H1 (cell line): ENCODE results near the gene SPC25. TPM values are rescaled to one million over a fixed set of nuclear protein-coding genes. Genes with fewer than 3 reads are reported as not detected.

Experiments used
- CTCF ChIA-PET: fragments of 300-600 bp; sonication (Branson Sonifier 250); formaldehyde crosslinking; loops from one replicate; lab custom pipeline; 2021; ENCODE audit not compliant: partially characterized antibody; lab: Charles Lee
- POLR2A ChIA-PET: fragments of 300-600 bp; sonication (Branson Sonifier 250); formaldehyde crosslinking; loops from one replicate; lab custom pipeline; 2021; ENCODE audit warnings: inconsistent platforms; ENCODE audit not compliant: partially characterized antibody; lab: Charles Lee
- DNase-seq, 2 experiments: peaks; one replicate each; pipeline versions ENCODE4 v3.0.0 to v3.0.0-alpha.2; 2010 to 2022; ENCODE audit warnings: low spot score in 2 of 2, low read depth in 1 of 2, mixed read lengths in 1 of 2
- FAIRE-seq: peaks from 2 replicates; lab custom pipeline; 2011; peaks lifted over from hg19 to GRCh38; lab: Jason Lieb, UNC
- H2AFZ ChIP-seq: 2 replicates; pipeline ENCODE4 v1.8.1; 2012; ENCODE audit warnings: low read length, inconsistent platforms
- H2AK5ac ChIP-seq: 2 replicates; pipeline ENCODE4 v1.6.1; 2013; ENCODE audit warnings: low read depth, low read length
- H2BK120ac ChIP-seq: replicated peaks from 2 replicates; pipeline ENCODE3; 2013; ENCODE audit warnings: low read depth, low read length, inconsistent platforms
- H2BK12ac ChIP-seq: 2 replicates; pipeline ENCODE4 v1.6.1; 2013; ENCODE audit warnings: low read depth, low read length
- H2BK15ac ChIP-seq: 2 replicates; pipeline ENCODE4 v1.6.1; 2013; ENCODE audit warnings: low read length
- H2BK20ac ChIP-seq: 2 replicates; pipeline ENCODE4 v1.6.1; 2013; ENCODE audit warnings: low read length
- H2BK5ac ChIP-seq: 2 replicates; pipeline ENCODE4 v1.6.1; 2013; ENCODE audit warnings: low read depth, low read length
- H3K14ac ChIP-seq: 2 replicates; pipeline ENCODE4 v1.6.1; 2013; ENCODE audit warnings: inconsistent platforms; ENCODE audit not compliant: insufficient read length
- H3K18ac ChIP-seq: 2 replicates; pipeline ENCODE4 v1.6.1; 2013; ENCODE audit warnings: low read length; ENCODE audit errors: extremely low read depth
- H3K23ac ChIP-seq: 2 replicates; pipeline ENCODE4 v1.6.1; 2013; ENCODE audit warnings: inconsistent platforms; ENCODE audit not compliant: insufficient read length
- H3K23me2 ChIP-seq: 2 replicates; pipeline ENCODE4 v1.6.1; 2013; ENCODE audit warnings: low read depth, low read length
- H3K27ac ChIP-seq: 2 replicates; pipeline ENCODE4 v1.6.1; 2011; ENCODE audit warnings: low read depth, low read length, inconsistent platforms
- H3K27me3 ChIP-seq, 4 experiments: replicated peaks in 1 of 4; 1 replicate in 1 of 4; 2 replicates in 3 of 4; pipeline versions ENCODE4 v1.6.1 to v1.8.1; 2011 to 2013; ENCODE audit warnings: low read length in 3 of 4, mild to moderate bottlenecking in 3 of 4, inconsistent platforms in 2 of 4, mixed read lengths in 2 of 4, moderate library complexity in 1 of 4; ENCODE audit not compliant: control insufficient read depth in 3 of 4, insufficient read depth in 3 of 4; ENCODE audit errors: extremely low read depth in 1 of 4
- H3K36me3 ChIP-seq, 4 experiments: 2 replicates each; pipeline versions ENCODE4 v1.6.1 to v1.8.1; 2011 to 2013; ENCODE audit warnings: mild to moderate bottlenecking in 4 of 4, low read length in 3 of 4, moderate library complexity in 2 of 4, control low read depth in 1 of 4, inconsistent platforms in 1 of 4; ENCODE audit not compliant: insufficient read depth in 4 of 4, control insufficient read depth in 2 of 4
- H3K4ac ChIP-seq: replicated peaks from 2 replicates; pipeline ENCODE3; 2013; ENCODE audit warnings: low read length, low read depth, mixed read lengths, inconsistent platforms; ENCODE audit not compliant: insufficient read length
- H3K4me1 ChIP-seq, 4 experiments: replicated peaks in 1 of 4; 1 replicate in 1 of 4; 2 replicates in 3 of 4; pipeline versions ENCODE4 v1.6.1 to v1.8.1; 2011 to 2013; ENCODE audit warnings: low read length in 3 of 4, inconsistent platforms in 2 of 4, mixed read lengths in 1 of 4; ENCODE audit not compliant: insufficient read depth in 4 of 4, control insufficient read depth in 3 of 4
- H3K4me2 ChIP-seq, 2 experiments: 2 replicates each; pipeline versions ENCODE4 v1.6.1 to v1.8.1; 2011 to 2013; ENCODE audit warnings: low read depth in 2 of 2, low read length in 2 of 2, control low read depth in 1 of 2, inconsistent platforms in 1 of 2, mild to moderate bottlenecking in 1 of 2; ENCODE audit not compliant: insufficient read depth in 1 of 2
- H3K4me3 ChIP-seq, 4 experiments: fragments of 200-600, 300-600 bp in 1 of 4; sonication (generic), shearing (Covaris generic), sonication (Bioruptor Twin) in 1 of 4; 2 replicates each; pipeline versions ENCODE4 v1.5.1 to v1.8.1; 2011 to 2016; ENCODE audit warnings: low read length in 4 of 4, low read depth in 3 of 4, control low read depth in 2 of 4, inconsistent platforms in 2 of 4, mild to moderate bottlenecking in 2 of 4, mixed read lengths in 1 of 4, moderate library complexity in 1 of 4; ENCODE audit not compliant: insufficient read depth in 2 of 4; ENCODE audit errors: extremely low read depth in 1 of 4
- H3K56ac ChIP-seq: replicated peaks from 2 replicates; pipeline ENCODE3; 2013; ENCODE audit warnings: low read depth, mild to moderate bottlenecking, mixed read lengths, low read length, inconsistent platforms; ENCODE audit not compliant: insufficient read length
- H3K79me1 ChIP-seq: 2 replicates; pipeline ENCODE4 v1.6.1; 2013; ENCODE audit warnings: low read depth, low read length, control low read depth
- H3K79me2 ChIP-seq, 2 experiments: 2 replicates each; pipeline versions ENCODE4 v1.6.1 to v1.8.1; 2012 to 2013; ENCODE audit warnings: low read length in 2 of 2, mild to moderate bottlenecking in 2 of 2, inconsistent platforms in 1 of 2; ENCODE audit not compliant: insufficient read depth in 2 of 2, control insufficient read depth in 1 of 2
- H3K9ac ChIP-seq, 4 experiments: replicated peaks in 1 of 4; 1 replicate in 1 of 4; 2 replicates in 3 of 4; pipeline versions ENCODE4 v1.6.1 to v1.8.1; 2011 to 2013; ENCODE audit warnings: low read depth in 3 of 4, low read length in 3 of 4, control low read depth in 2 of 4, mild to moderate bottlenecking in 2 of 4, moderate library complexity in 2 of 4, inconsistent platforms in 1 of 4; ENCODE audit errors: extremely low read depth in 1 of 4
- H3K9me3 ChIP-seq, 2 experiments: 2 replicates each; pipeline versions ENCODE4 v1.6.1 to v1.8.1; 2012 to 2013; ENCODE audit warnings: mild to moderate bottlenecking in 2 of 2, moderate library complexity in 2 of 2, control low read depth in 1 of 2, inconsistent platforms in 1 of 2, low read depth in 1 of 2, low read length in 1 of 2, mixed read lengths in 1 of 2; ENCODE audit not compliant: insufficient read depth in 2 of 2
- H4K20me1 ChIP-seq, 2 experiments: replicated peaks in 1 of 2; 2 replicates each; pipeline versions ENCODE3 to v1.8.1; 2011 to 2013; ENCODE audit warnings: inconsistent platforms in 2 of 2, low read length in 2 of 2, mild to moderate bottlenecking in 1 of 2; ENCODE audit not compliant: insufficient read depth in 2 of 2, control insufficient read depth in 1 of 2
- H4K5ac ChIP-seq: 2 replicates; pipeline ENCODE4 v1.6.1; 2013; ENCODE audit warnings: low read length, low read depth, mixed read lengths, inconsistent platforms; ENCODE audit not compliant: insufficient read length
- H4K8ac ChIP-seq: 2 replicates; pipeline ENCODE4 v1.8.0; 2013; ENCODE audit warnings: mild to moderate bottlenecking, moderate library complexity, low read length, inconsistent platforms; ENCODE audit not compliant: insufficient read depth; ENCODE audit errors: extremely low read depth
- H4K91ac ChIP-seq: replicated peaks from 2 replicates; pipeline ENCODE3; 2013; ENCODE audit warnings: low read length, mixed read lengths, inconsistent platforms; ENCODE audit not compliant: insufficient read length
- CHD1 ChIP-seq: IDR thresholded peaks from 2 replicates; pipeline ENCODE4 v1.6.1; 2012; ENCODE audit warnings: low read depth, low read length, improper control_type of control experiment
- JUN ChIP-seq: IDR thresholded peaks from 2 replicates; pipeline ENCODE4 v1.6.1; 2011; ENCODE audit warnings: low read depth, mild to moderate bottlenecking, improper control_type of control experiment, low read length
- KDM1A ChIP-seq: fragments of 200-600, 300-600 bp; sonication (generic); IDR thresholded peaks from 2 replicates; pipeline ENCODE4 v1.7.1; 2016; ENCODE audit warnings: mild to moderate bottlenecking, low read length, borderline replicate concordance
- NRF1 ChIP-seq: IDR thresholded peaks from 2 replicates; pipeline ENCODE4 v1.6.1; 2011; ENCODE audit warnings: mild to moderate bottlenecking, low read depth, low read length, improper control_type of control experiment
- PHF8 ChIP-seq: fragments of 200-600 bp; sonication (generic); conservative IDR thresholded peaks from 2 replicates; pipeline ENCODE4 v1.7.1; 2012; ENCODE audit warnings: low read depth, mild to moderate bottlenecking, inconsistent platforms, low read length, moderate library complexity
- RBBP5 ChIP-seq: IDR thresholded peaks from 2 replicates; pipeline ENCODE4 v1.7.1; 2012; ENCODE audit warnings: low read depth, mild to moderate bottlenecking, inconsistent platforms, low read length, moderate library complexity, borderline replicate concordance
- SIRT6 ChIP-seq: IDR thresholded peaks from one replicate; pipeline ENCODE4 v1.7.1; 2012; ENCODE audit warnings: low read length, inconsistent platforms
- SP1 ChIP-seq: IDR thresholded peaks from 2 replicates; pipeline ENCODE4 v1.6.1; 2011; ENCODE audit warnings: low read depth, low read length
- SP2 ChIP-seq: IDR thresholded peaks from 2 replicates; pipeline ENCODE4 v1.6.1; 2012; ENCODE audit warnings: mild to moderate bottlenecking, low read length, inconsistent platforms
- SRF ChIP-seq: IDR thresholded peaks from 2 replicates; pipeline ENCODE4 v1.6.1; 2011; ENCODE audit warnings: mild to moderate bottlenecking, low read depth, low read length, moderate library complexity
- TBP ChIP-seq: IDR thresholded peaks from 2 replicates; pipeline ENCODE4 v1.6.1; 2011; ENCODE audit warnings: low read depth, low read length, improper control_type of control experiment
- WGBS, 2 experiments: shearing (Covaris generic) in 1 of 2; methylation state at CpG; one replicate each; pipeline versions ENCODE4 v1.1.6 to v1.1.7; 2013 to 2015; ENCODE audit warnings: low lambda C conversion rate in 2 of 2, mixed read lengths in 2 of 2, inconsistent platforms in 1 of 2, low coverage in 1 of 2, missing lambda C conversion rate in 1 of 2; ENCODE audit not compliant: insufficient replicate concordance in 2 of 2, insufficient coverage in 1 of 2, insufficient read length in 1 of 2; ENCODE audit errors: extremely low coverage in 1 of 2, missing lambda C conversion rate in 1 of 2; 5-methylcytosine and 5-hydroxymethylcytosine counted together
- polyA plus RNA-seq, 7 experiments: library from polyadenylated mRNA; depleted of rRNA in 3 of 7; stranded (reverse) in 5 of 7; unstranded in 2 of 7; fragments of >200 nt in 5 of 7; fragments of 200-250 nt in 2 of 7; gene quantifications; 1 replicate in 5 of 7; 2 replicates in 1 of 7; 4 replicates in 1 of 7; pipeline versions ENCODE4 v1.2.1 to v1.2.3, GENCODE V29; 2011 to 2013; ENCODE audit warnings: missing spikeins in 2 of 7, mixed read lengths in 2 of 7
- total RNA-seq: library from RNA; stranded (reverse); fragmentation: NEBNext Ultra II Directional; extraction: Animal tissue kit (Norgen Biotek cat#: 25700); gene quantifications from 2 replicates; pipeline ENCODE4 v1.2.1, GENCODE V29; 2021
- TF ChIP-seq, protein P1 (sequence below), 3 experiments: IDR thresholded peaks; 1 replicate in 2 of 3; 2 replicates in 1 of 3; pipeline versions ENCODE4 v1.5.1 to v1.6.1; 2011; ENCODE audit warnings: low read length in 3 of 3, mild to moderate bottlenecking in 3 of 3, inconsistent platforms in 2 of 3, low read depth in 1 of 3, moderate library complexity in 1 of 3; ENCODE audit not compliant: insufficient read depth in 1 of 3; ENCODE audit errors: control extremely low read depth in 1 of 3

The SPC25 gene
- total and polyA plus RNA-seq, 2 of the 8 experiments (the other 6 are each of a cell fraction or from before 2014, with no cell fraction given) = 21.0 to 34.7 TPM

DNA sequence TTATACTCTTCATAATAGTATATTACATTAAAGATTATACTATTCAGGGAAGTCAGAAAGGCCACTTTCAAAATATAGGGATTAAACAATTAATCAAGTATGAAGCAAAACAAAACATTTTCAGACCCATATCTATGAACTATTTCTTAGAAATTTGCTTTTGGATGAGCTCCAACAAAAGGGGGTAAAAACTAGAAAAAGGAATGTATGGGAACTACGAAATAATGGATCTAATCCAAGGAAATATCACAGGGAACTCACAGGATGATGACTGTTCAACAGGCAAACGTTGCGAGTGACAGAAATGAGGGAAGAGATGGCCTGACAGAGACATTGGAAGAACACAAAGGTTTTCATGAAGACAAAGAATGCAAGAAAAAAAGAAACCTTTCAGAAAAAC lies 38.8 kb upstream of the SPC25 start:
- Histone ChIP-seq H4K20me1 (peaks cover 0 to 1% of the 10 kb centered on the region in 2 experiments), H3K56ac (no peak overlapping the region), H2BK15ac (no peak overlapping the region), H3K4me3 (no peak overlapping the region), H3K18ac (no peak overlapping the region), H3K27ac (no peak overlapping the region), H3K79me2 (no peaks in the 10 kb centered on the region), H2BK20ac (no peak overlapping the region), H3K23me2 (no peaks in the 10 kb centered on the region), H3K27me3 (no peaks in the 10 kb centered on the region), H3K4me1 (no peaks in the 10 kb centered on the region), H3K14ac (no peak overlapping the region), H4K91ac (no peak overlapping the region), H2BK12ac (no peak overlapping the region), H3K4ac (no peak overlapping the region), H2AK5ac (no peak overlapping the region), H2AFZ (no peak overlapping the region), H4K8ac (no peak overlapping the region), H2BK5ac (no peak overlapping the region), H3K4me2 (no peak overlapping the region), H3K23ac (no peak overlapping the region), H4K5ac (no peak overlapping the region), H2BK120ac (no peak overlapping the region), H3K79me1 (no peaks in the 10 kb centered on the region), H3K9ac (peak overlapping the region in 1 of 4 experiments; percentile 34; a peak in 1 of 7 replicates), H3K36me3 (no peaks in the 10 kb centered on the region), H3K9me3 (no peaks in the 10 kb centered on the region)
- ChIA-PET POLR2A (no interaction called here), CTCF (no interaction called here)
- TF ChIP-seq KDM1A (no peak), RBBP5 (no peak), SP2 (no peak), PHF8 (no peak), SP1 (no peak), TBP (no peak), SRF (no peak), SIRT6 (no peak), CHD1 (no peak), JUN (no peak), NRF1 (no peak)
- TF ChIP-seq, protein P1, sequence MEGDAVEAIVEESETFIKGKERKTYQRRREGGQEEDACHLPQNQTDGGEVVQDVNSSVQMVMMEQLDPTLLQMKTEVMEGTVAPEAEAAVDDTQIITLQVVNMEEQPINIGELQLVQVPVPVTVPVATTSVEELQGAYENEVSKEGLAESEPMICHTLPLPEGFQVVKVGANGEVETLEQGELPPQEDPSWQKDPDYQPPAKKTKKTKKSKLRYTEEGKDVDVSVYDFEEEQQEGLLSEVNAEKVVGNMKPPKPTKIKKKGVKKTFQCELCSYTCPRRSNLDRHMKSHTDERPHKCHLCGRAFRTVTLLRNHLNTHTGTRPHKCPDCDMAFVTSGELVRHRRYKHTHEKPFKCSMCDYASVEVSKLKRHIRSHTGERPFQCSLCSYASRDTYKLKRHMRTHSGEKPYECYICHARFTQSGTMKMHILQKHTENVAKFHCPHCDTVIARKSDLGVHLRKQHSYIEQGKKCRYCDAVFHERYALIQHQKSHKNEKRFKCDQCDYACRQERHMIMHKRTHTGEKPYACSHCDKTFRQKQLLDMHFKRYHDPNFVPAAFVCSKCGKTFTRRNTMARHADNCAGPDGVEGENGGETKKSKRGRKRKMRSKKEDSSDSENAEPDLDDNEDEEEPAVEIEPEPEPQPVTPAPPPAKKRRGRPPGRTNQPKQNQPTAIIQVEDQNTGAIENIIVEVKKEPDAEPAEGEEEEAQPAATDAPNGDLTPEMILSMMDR (IDR thresholded peaks at IDR 0.05; ENCODE audit: control extremely low read depth in 1 of 3, insufficient read depth in 1 of 3, low read depth in 1 of 3, low read length in 3 of 3) = no peak
- no peak for DNase-seq
- no peak for FAIRE-seq
- WGBS, 2 experiments = 91% methylated on average over 3 of the region's 3 CpGs; no CpG with 5 or more reads in 1 of the 2 experiments
